GM12875 (cell line): ENCODE data around the gene TBC1D25.
"Not testable (repeated sequence)": the region's sequence is repeated elsewhere in the genome, so short reads cannot be mapped to it uniquely, and the experiment has no call there.

Experiments
- H3K4me3 ChIP-seq: one replicate; pipeline ENCODE4 v1.5.1; 2011; ENCODE audit warnings: low read depth, low read length, control low read depth
- TF ChIP-seq, protein P1 (sequence below): IDR thresholded peaks from 2 replicates; pipeline ENCODE4 v1.5.1; 2011; ENCODE audit warnings: low read depth, mild to moderate bottlenecking, control low read depth, inconsistent platforms, low read length, moderate library complexity, borderline replicate concordance; ENCODE audit not compliant: insufficient read depth

The TBC1D25 gene

GRCh38 chrX:48515842-48516241 is 23.7 kb upstream of the TBC1D25 start:
- H3K4me3 ChIP-seq = no peak overlapping the region
- TF ChIP-seq, protein P1, sequence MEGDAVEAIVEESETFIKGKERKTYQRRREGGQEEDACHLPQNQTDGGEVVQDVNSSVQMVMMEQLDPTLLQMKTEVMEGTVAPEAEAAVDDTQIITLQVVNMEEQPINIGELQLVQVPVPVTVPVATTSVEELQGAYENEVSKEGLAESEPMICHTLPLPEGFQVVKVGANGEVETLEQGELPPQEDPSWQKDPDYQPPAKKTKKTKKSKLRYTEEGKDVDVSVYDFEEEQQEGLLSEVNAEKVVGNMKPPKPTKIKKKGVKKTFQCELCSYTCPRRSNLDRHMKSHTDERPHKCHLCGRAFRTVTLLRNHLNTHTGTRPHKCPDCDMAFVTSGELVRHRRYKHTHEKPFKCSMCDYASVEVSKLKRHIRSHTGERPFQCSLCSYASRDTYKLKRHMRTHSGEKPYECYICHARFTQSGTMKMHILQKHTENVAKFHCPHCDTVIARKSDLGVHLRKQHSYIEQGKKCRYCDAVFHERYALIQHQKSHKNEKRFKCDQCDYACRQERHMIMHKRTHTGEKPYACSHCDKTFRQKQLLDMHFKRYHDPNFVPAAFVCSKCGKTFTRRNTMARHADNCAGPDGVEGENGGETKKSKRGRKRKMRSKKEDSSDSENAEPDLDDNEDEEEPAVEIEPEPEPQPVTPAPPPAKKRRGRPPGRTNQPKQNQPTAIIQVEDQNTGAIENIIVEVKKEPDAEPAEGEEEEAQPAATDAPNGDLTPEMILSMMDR = no peak

GRCh38 chrX:48516285-48516684 is 23.2 kb upstream of the TBC1D25 start:
- TF ChIP-seq, protein P1 = no peak
- H3K4me3 ChIP-seq = no peak overlapping the region

- TF ChIP-seq, protein P1 = no peak
- H3K4me3 ChIP-seq = no peak overlapping the region
Observed at GRCh38 chrX:48516987-48517386, 22.5 kb upstream of the TBC1D25 start.

- H3K4me3 ChIP-seq = not testable (repeated sequence)
Observed at GRCh38 chrX:48519481-48519880, 20.0 kb upstream of the TBC1D25 start.

DNA sequence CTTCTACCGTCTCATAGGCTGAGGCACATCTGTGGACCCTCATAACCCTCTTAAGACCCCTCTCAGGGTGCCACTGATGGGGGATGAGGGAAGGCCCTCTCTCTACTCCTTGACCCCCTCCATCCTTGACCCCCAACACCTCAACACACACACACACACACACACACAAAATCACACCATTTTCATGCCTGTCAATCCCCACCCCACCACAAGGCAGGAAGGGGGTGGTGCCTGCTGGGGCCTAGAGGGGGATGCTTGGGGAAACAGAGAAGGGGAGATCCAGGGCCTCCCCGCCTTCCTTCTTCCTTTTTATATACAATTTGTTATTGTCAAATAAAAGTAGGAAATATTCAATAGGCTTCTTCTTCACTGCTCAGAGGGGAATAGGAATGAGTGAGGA is 19.1 kb upstream of the TBC1D25 start:
- TF ChIP-seq, protein P1 = no peak
- H3K4me3 ChIP-seq = no peak overlapping the region

GRCh38 chrX:48520976-48521352 is 18.6 kb upstream of the TBC1D25 start:
- H3K4me3 ChIP-seq = peak overlapping the region; percentile 24
- TF ChIP-seq, protein P1 = no peak

GRCh38 chrX:48521353-48522243 is 17.9 kb upstream of the TBC1D25 start, which contains the start of gene EBP:
Gene EBP, plus strand, starts transcription at chrX:48521808. Its CDS starts 1,964 bp downstream, at chrX:48523772.
- TF ChIP-seq, protein P1 = no peak
- H3K4me3 ChIP-seq = peak within 1 kb of the TSS; percentile 75
